ENCODE measurements around the gene KIF7.

- TF ChIP-seq GATA3 (IDR thresholded peaks at IDR 0.05; ENCODE audit: low read depth, low read length) (no peak), GATA2 (IDR thresholded peaks at IDR 0.05; ENCODE audit: low read depth, low read length) (no peak)
Observed at GRCh38 chr15:89671687-89672086, 16.4 kb upstream of the KIF7 start.

Measured in SH-SY5Y (cell line).